ENCODE data around the gene FHOD3.

GRCh38 chr18:36814994-36815393 is 517.5 kb downstream of the FHOD3 start:
- TF ChIP-seq CTCF (conservative IDR thresholded peaks at IDR 0.05; ENCODE audit: low read depth, low read length) (no peak), EZH2 (IDR thresholded peaks at IDR 0.05; ENCODE audit: low read length, unreplicated experiment) (no peak), EZH2phosphoT487 (IDR thresholded peaks at IDR 0.05; ENCODE audit: borderline replicate concordance, low read length) (no peak)
